HUES6 (cell line): ENCODE measurements around the gene NEO1.

ENCODE experiments used
- H3K27ac ChIP-seq: 2 replicates; pipeline ENCODE4 v1.7.0; 2013; ENCODE audit warnings: low read depth, mild to moderate bottlenecking, low read length, inconsistent platforms
- H3K27me3 ChIP-seq: 2 replicates; pipeline ENCODE4 v1.6.1; 2013; ENCODE audit warnings: low read length; ENCODE audit not compliant: control insufficient read depth, insufficient read depth
- H3K36me3 ChIP-seq: 2 replicates; pipeline ENCODE4 v1.6.1; 2013; ENCODE audit warnings: low read length; ENCODE audit not compliant: control insufficient read depth, insufficient read depth
- H3K4me1 ChIP-seq: 2 replicates; pipeline ENCODE4 v1.6.1; 2013; ENCODE audit warnings: low read length; ENCODE audit not compliant: control insufficient read depth, insufficient read depth
- H3K4me3 ChIP-seq: 2 replicates; pipeline ENCODE4 v1.5.1; 2013; ENCODE audit warnings: low read depth, low read length
- H3K9ac ChIP-seq: one replicate; pipeline ENCODE4 v1.6.1; 2013; ENCODE audit warnings: mild to moderate bottlenecking, low read length
- H3K9me3 ChIP-seq: 2 replicates; pipeline ENCODE4 v1.6.1; 2013; ENCODE audit warnings: low read depth, low read length; ENCODE audit not compliant: control insufficient read depth, insufficient read depth

The NEO1 gene

GRCh38 chr15:73265536-73266153 lies 213.4 kb downstream of the NEO1 start:
- Histone ChIP-seq H3K36me3 (peaks cover 27% of the 10 kb centered on the region), H3K4me1 (no peaks in the 10 kb centered on the region), H3K4me3 (no peak overlapping the region), H3K27ac (no peak overlapping the region), H3K9me3 (no peaks in the 10 kb centered on the region), H3K27me3 (no peaks in the 10 kb centered on the region), H3K9ac (no peak overlapping the region)

GRCh38 chr15:73268457-73268856 lies 216.2 kb downstream of the NEO1 start:
- H3K9ac ChIP-seq, result no peak overlapping the region
- H3K4me1 ChIP-seq, result no peaks in the 10 kb centered on the region
- H3K9me3 ChIP-seq, result no peaks in the 10 kb centered on the region
- peaks cover 23% of the 10 kb centered on the region for H3K36me3 ChIP-seq
- no peak overlapping the region for H3K27ac ChIP-seq
- no peaks in the 10 kb centered on the region for H3K27me3 ChIP-seq
- no peak overlapping the region for H3K4me3 ChIP-seq

GRCh38 chr15:73270366-73271097 lies 218.3 kb downstream of the NEO1 start:
- Histone ChIP-seq H3K27me3 (no peaks in the 10 kb centered on the region), H3K4me1 (no peaks in the 10 kb centered on the region), H3K9me3 (no peaks in the 10 kb centered on the region), H3K4me3 (no peak overlapping the region), H3K9ac (no peak overlapping the region), H3K27ac (no peak overlapping the region), H3K36me3 (peaks cover 27% of the 10 kb centered on the region)

- no peak overlapping the region for H3K4me3 ChIP-seq
These were observed 221.1 kb downstream of the NEO1 start for GRCh38 chr15:73273181-73274002.

GRCh38 chr15:73275862-73276261 lies 223.6 kb downstream of the NEO1 start:
- Histone ChIP-seq H3K9ac (no peak overlapping the region), H3K36me3 (peaks cover 16% of the 10 kb centered on the region), H3K4me1 (no peaks in the 10 kb centered on the region), H3K9me3 (no peaks in the 10 kb centered on the region), H3K4me3 (no peak overlapping the region), H3K27ac (no peak overlapping the region), H3K27me3 (no peaks in the 10 kb centered on the region)

More at GRCh38 chr15:73273181-73274002, 221.1 kb downstream of the NEO1 start:
- H3K36me3 ChIP-seq, result peaks cover 21% of the 10 kb centered on the region
- no peaks in the 10 kb centered on the region for H3K27me3 ChIP-seq
- H3K27ac ChIP-seq, result no peak overlapping the region
- no peak overlapping the region for H3K9ac ChIP-seq
- H3K9me3 ChIP-seq, result no peaks in the 10 kb centered on the region
- no peaks in the 10 kb centered on the region for H3K4me1 ChIP-seq

GRCh38 chr15:73282567-73283365 lies 230.5 kb downstream of the NEO1 start:
- H3K4me3 ChIP-seq, result no peak overlapping the region
- peaks cover 41% of the 10 kb centered on the region for H3K36me3 ChIP-seq
- no peaks in the 10 kb centered on the region for H3K9me3 ChIP-seq
- H3K27me3 ChIP-seq, result no peaks in the 10 kb centered on the region
- no peak overlapping the region for H3K9ac ChIP-seq
- H3K4me1 ChIP-seq, result no peaks in the 10 kb centered on the region
- H3K27ac ChIP-seq, result no peak overlapping the region

GRCh38 chr15:73283366-73283962 lies 231.2 kb downstream of the NEO1 start:
- Histone ChIP-seq H3K4me1 (no peaks in the 10 kb centered on the region), H3K36me3 (peaks cover 45% of the 10 kb centered on the region), H3K9me3 (no peaks in the 10 kb centered on the region), H3K9ac (no peak overlapping the region), H3K27ac (no peak overlapping the region), H3K4me3 (no peak overlapping the region), H3K27me3 (no peaks in the 10 kb centered on the region)

GRCh38 chr15:73284090-73284716 lies 231.9 kb downstream of the NEO1 start:
- no peaks in the 10 kb centered on the region for H3K9me3 ChIP-seq
- no peaks in the 10 kb centered on the region for H3K4me1 ChIP-seq
- H3K4me3 ChIP-seq, result no peak overlapping the region
- no peak overlapping the region for H3K27ac ChIP-seq
- peaks cover 53% of the 10 kb centered on the region for H3K36me3 ChIP-seq
- no peak overlapping the region for H3K9ac ChIP-seq
- no peaks in the 10 kb centered on the region for H3K27me3 ChIP-seq

- Histone ChIP-seq H3K4me3 (no peak overlapping the region), H3K27me3 (no peaks in the 10 kb centered on the region), H3K27ac (no peak overlapping the region), H3K9me3 (no peaks in the 10 kb centered on the region), H3K36me3 (peaks cover 54% of the 10 kb centered on the region), H3K9ac (no peak overlapping the region), H3K4me1 (no peaks in the 10 kb centered on the region)
These were observed 234.0 kb downstream of the NEO1 start for GRCh38 chr15:73286311-73286710.

GRCh38 chr15:73287019-73287418 lies 234.8 kb downstream of the NEO1 start:
- no peaks in the 10 kb centered on the region for H3K27me3 ChIP-seq
- H3K4me3 ChIP-seq, result no peak overlapping the region
- no peak overlapping the region for H3K27ac ChIP-seq
- H3K9me3 ChIP-seq, result no peaks in the 10 kb centered on the region
- H3K4me1 ChIP-seq, result no peaks in the 10 kb centered on the region
- no peak overlapping the region for H3K9ac ChIP-seq
- H3K36me3 ChIP-seq, result peaks cover 54% of the 10 kb centered on the region
